Measurements from ENCODE around the gene MAGEA8. TPM values are rescaled to one million over a fixed set of nuclear protein-coding genes. Genes with fewer than 3 reads are reported as not detected.

Gene MAGEA8
- total and polyA plus RNA-seq, 2 experiments from 2014 or later: not detected

DNA sequence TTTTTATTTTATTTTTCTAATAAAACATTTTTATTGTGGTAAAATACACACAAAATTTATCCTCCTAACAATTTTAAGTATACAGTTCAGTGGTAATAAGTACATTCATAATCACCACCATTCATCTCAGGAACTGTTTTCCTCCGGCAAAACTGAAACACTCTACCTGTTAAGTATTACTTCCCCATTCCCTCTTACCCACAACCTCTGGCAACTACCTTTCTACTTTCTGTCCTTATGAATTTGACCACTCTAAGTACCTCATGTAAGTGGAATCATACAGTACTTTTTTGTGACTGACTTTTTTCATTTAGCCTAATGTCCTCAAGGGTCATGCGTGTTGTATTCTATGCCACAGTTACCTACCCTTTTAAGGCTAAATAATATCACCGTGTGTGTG lies 27.3 kb downstream of the MAGEA8 start:
- no peak overlapping the region for H3K4me3 ChIP-seq
- H3K27ac ChIP-seq: no peak overlapping the region

DNA sequence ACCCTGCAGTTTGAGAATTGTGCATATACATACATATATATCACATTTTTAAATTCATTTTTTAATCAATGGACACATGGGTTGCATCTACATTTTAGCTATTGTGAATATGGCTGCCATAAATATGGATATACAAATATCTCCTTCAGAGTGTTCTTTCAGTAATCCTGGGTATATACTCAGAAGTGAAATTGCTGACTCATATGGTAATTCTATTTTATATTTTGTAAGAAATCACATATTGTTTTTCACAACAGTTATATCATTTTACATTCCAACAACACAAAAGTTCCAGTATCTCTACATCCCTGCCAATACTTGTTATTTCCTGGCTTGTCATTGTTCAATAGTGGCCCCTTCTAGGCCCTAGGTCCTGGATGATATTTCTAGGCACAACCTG lies 27.7 kb downstream of the MAGEA8 start:
- no peaks in the 10 kb centered on the region for H3K36me3 ChIP-seq (ENCODE audit: low read depth)
- no peak overlapping the region for H3K4me3 ChIP-seq
- H3K27ac ChIP-seq: no peak overlapping the region
- no peaks in the 10 kb centered on the region for H3K9me3 ChIP-seq (ENCODE audit: low read depth)
- no peaks in the 10 kb centered on the region for H4K20me1 ChIP-seq (ENCODE audit: insufficient read depth)
- no peak for DNase-seq
- H3K27me3 ChIP-seq (replicated peaks; ENCODE audit: insufficient read depth): no peaks in the 10 kb centered on the region
- TF ChIP-seq EZH2 (IDR thresholded peaks at IDR 0.05; ENCODE audit: insufficient read depth, poor library complexity, severe bottlenecking) (no peak), EZH2phosphoT487 (IDR thresholded peaks at IDR 0.05; ENCODE audit: insufficient read depth, low read depth) (no peak)
- no peaks in the 10 kb centered on the region for H3K9me2 ChIP-seq (ENCODE audit: insufficient read depth)
- no peak overlapping the region for H3K4me2 ChIP-seq (ENCODE audit: unreplicated experiment)
- no peak overlapping the region for H2AFZ ChIP-seq
- H3K9ac ChIP-seq: no peak overlapping the region
- H3K4me1 ChIP-seq (ENCODE audit: insufficient read depth): no peaks in the 10 kb centered on the region
- in situ Hi-C loops (cut with MboI): no loop called here
- no peaks in the 10 kb centered on the region for H3F3A ChIP-seq (ENCODE audit: insufficient read depth)
- no peaks in the 10 kb centered on the region for H3K79me2 ChIP-seq (ENCODE audit: insufficient read depth)

More for the DNA sequence above, 27.3 kb downstream of the MAGEA8 start:
- no peaks in the 10 kb centered on the region for H3K9me3 ChIP-seq (ENCODE audit: low read depth)
- no peak for DNase-seq
- 96 to 99% methylated on average over 3 of the region's 3 CpGs for WGBS, 2 experiments (ENCODE audit: low coverage in 1 of 2, low lambda C conversion rate in 2 of 2, missing lambda C conversion rate in 2 of 2)
- no peak overlapping the region for H2AFZ ChIP-seq
- H3K36me3 ChIP-seq (ENCODE audit: low read depth): no peaks in the 10 kb centered on the region
- no peaks in the 10 kb centered on the region for H3K9me2 ChIP-seq (ENCODE audit: insufficient read depth)
- no peaks in the 10 kb centered on the region for H4K20me1 ChIP-seq (ENCODE audit: insufficient read depth)
- no peaks in the 10 kb centered on the region for H3K4me1 ChIP-seq (ENCODE audit: insufficient read depth)
- H3K4me2 ChIP-seq (ENCODE audit: unreplicated experiment): no peak overlapping the region
- no peaks in the 10 kb centered on the region for H3K79me2 ChIP-seq (ENCODE audit: insufficient read depth)
- no peaks in the 10 kb centered on the region for H3K27me3 ChIP-seq (replicated peaks; ENCODE audit: insufficient read depth)
- no peaks in the 10 kb centered on the region for H3F3A ChIP-seq (ENCODE audit: insufficient read depth)
- H3K9ac ChIP-seq: no peak overlapping the region
- in situ Hi-C loops (cut with MboI): no loop called here
- no peak for TF ChIP-seq EZH2phosphoT487 (IDR thresholded peaks at IDR 0.05; ENCODE audit: insufficient read depth, low read depth)
- TF ChIP-seq EZH2 (IDR thresholded peaks at IDR 0.05; ENCODE audit: insufficient read depth, poor library complexity, severe bottlenecking): no peak

DNA sequence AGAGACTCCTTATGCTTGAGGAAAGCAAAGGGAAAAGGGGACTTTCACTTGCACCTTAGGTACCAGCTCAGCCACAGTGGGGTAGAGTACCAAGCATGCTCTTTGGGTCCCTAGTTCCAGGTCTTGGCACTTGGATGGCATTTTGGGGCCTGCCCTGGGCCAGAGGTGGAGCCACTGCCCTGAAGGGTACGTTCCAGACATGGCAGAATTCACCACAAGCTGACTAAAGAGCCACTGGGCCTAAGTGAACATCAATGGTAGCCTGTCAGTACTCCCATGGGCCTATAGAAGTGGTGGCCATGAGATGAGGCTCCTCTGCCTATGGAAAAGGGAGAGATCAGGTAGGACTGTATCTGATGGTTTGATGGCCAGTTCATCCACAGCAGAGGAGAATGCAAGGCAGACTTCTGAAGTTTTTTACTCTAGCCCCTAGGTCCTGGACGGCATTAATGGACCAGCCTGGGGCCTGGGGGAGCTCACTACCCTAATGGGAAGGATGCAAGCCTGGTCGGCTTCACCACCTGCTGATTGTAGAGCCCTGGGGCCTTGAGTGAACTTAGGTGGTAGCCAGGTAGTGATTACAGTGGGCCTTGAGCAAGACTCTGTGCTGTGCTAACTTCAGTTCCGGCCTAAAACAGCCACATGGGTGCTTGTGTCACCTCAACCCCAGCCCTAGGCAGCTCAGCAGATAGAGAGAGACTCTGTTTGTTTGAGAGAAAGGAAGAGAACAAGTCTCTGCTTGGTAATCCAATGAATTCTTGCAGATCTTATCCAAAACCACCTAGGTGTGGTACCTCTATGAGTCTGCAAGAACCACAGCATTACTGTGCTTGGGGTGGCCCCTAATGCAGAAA lies 28.6 kb downstream of the MAGEA8 start:
- Histone ChIP-seq H3K4me3 (no peak overlapping the region), H3K4me1 (ENCODE audit: insufficient read depth) (no peaks in the 10 kb centered on the region), H3K36me3 (ENCODE audit: low read depth) (no peaks in the 10 kb centered on the region), H4K20me1 (ENCODE audit: insufficient read depth) (no peaks in the 10 kb centered on the region), H3K27ac (no peak overlapping the region), H2AFZ (no peak overlapping the region), H3K79me2 (ENCODE audit: insufficient read depth) (no peaks in the 10 kb centered on the region), H3K9me3 (ENCODE audit: low read depth) (no peaks in the 10 kb centered on the region), H3K4me2 (ENCODE audit: unreplicated experiment) (no peak overlapping the region), H3F3A (ENCODE audit: insufficient read depth) (no peaks in the 10 kb centered on the region), H3K27me3 (replicated peaks; ENCODE audit: insufficient read depth) (no peaks in the 10 kb centered on the region), H3K9ac (no peak overlapping the region), H3K9me2 (ENCODE audit: insufficient read depth) (no peaks in the 10 kb centered on the region)
- DNase-seq: no peak
- WGBS, 2 experiments (ENCODE audit: low coverage in 1 of 2, low lambda C conversion rate in 2 of 2, missing lambda C conversion rate in 2 of 2): 70 to 89% methylated on average over 2 to 4 of the region's 4 CpGs
- in situ Hi-C loops (cut with MboI): no loop called here
- TF ChIP-seq EZH2phosphoT487 (IDR thresholded peaks at IDR 0.05; ENCODE audit: insufficient read depth, low read depth): no peak
- TF ChIP-seq EZH2 (IDR thresholded peaks at IDR 0.05; ENCODE audit: insufficient read depth, poor library complexity, severe bottlenecking): no peak

- Histone ChIP-seq H3K27me3 (replicated peaks; ENCODE audit: insufficient read depth) (no peaks in the 10 kb centered on the region), H3K4me1 (ENCODE audit: insufficient read depth) (no peaks in the 10 kb centered on the region), H2AFZ (no peak overlapping the region), H3K4me3 (no peak overlapping the region), H3K9ac (no peak overlapping the region), H3K27ac (no peak overlapping the region), H3K79me2 (ENCODE audit: insufficient read depth) (no peaks in the 10 kb centered on the region), H3K9me3 (ENCODE audit: low read depth) (no peaks in the 10 kb centered on the region), H3K4me2 (ENCODE audit: unreplicated experiment) (no peak overlapping the region), H3K9me2 (ENCODE audit: insufficient read depth) (no peaks in the 10 kb centered on the region), H3F3A (ENCODE audit: insufficient read depth) (no peaks in the 10 kb centered on the region), H3K36me3 (ENCODE audit: low read depth) (no peaks in the 10 kb centered on the region), H4K20me1 (ENCODE audit: insufficient read depth) (no peaks in the 10 kb centered on the region)
- 92 to 93% methylated on average over 9 of the region's 9 CpGs for WGBS, 2 experiments (ENCODE audit: low coverage in 1 of 2, low lambda C conversion rate in 2 of 2, missing lambda C conversion rate in 2 of 2)
- in situ Hi-C loops (cut with MboI): no loop called here
- no peak for DNase-seq
- TF ChIP-seq EZH2phosphoT487 (IDR thresholded peaks at IDR 0.05; ENCODE audit: insufficient read depth, low read depth) (no peak), EZH2 (IDR thresholded peaks at IDR 0.05; ENCODE audit: insufficient read depth, poor library complexity, severe bottlenecking) (no peak)
Measured at GRCh38 chrX:149910178-149910695, 29.3 kb downstream of the MAGEA8 start.

Data from GM23248 (cell line).